GM12878 (cell line): ENCODE results near the gene CCDC141. TPM values are rescaled to one million over a fixed set of nuclear protein-coding genes. Genes with fewer than 3 reads are reported as not detected.

Experiments used
- ATAC-seq: fragments of 200-7000 bp; cut with Tn5 transposase; 3 replicates; pipeline ENCODE4 v1.9.1; 2020; ENCODE audit warnings: mild to moderate bottlenecking, moderate library complexity
- BruUV-seq: library from RNA; stranded (reverse); fragments of 400-500 nt; replicated peaks from 2 replicates; lab custom pipeline; 2021; lab: Mats Ljungman, UMichigan
- CTCF ChIA-PET: fragments of 300-600 bp; sonication (Branson Sonifier 250); formaldehyde crosslinking; extraction: SDS; loops from one replicate; lab custom pipeline; 2021; ENCODE audit warnings: inconsistent platforms; lab: Yijun Ruan, JAX
- POLR2A ChIA-PET: fragments of 350-600 bp; formaldehyde crosslinking; extraction: SDS; loops from one replicate; lab custom pipeline; 2021; ENCODE audit warnings: inconsistent platforms; lab: Charles Lee
- RAD21 ChIA-PET: fragments of 300-600 bp; sonication (Branson Sonifier 250); formaldehyde crosslinking; loops from one replicate; lab custom pipeline; 2023; ENCODE audit warnings: antibody characterized with exemption; ENCODE audit not compliant: unreplicated experiment; lab: Charles Lee
- SMC1A ChIA-PET: fragments of 300-600 bp; sonication (Branson Sonifier 250); formaldehyde crosslinking; loops from one replicate; lab custom pipeline; 2023; ENCODE audit not compliant: unreplicated experiment, uncharacterized antibody; lab: Charles Lee
- DNase-seq: peaks from one replicate; pipeline ENCODE4 v3.0.0-alpha.2; 2011; ENCODE audit warnings: low read depth, low spot score
- FAIRE-seq: peaks from 3 replicates; lab custom pipeline; 2011; peaks lifted over from hg19 to GRCh38; lab: Jason Lieb, UNC
- H2AFZ ChIP-seq: 2 replicates; pipeline ENCODE4 v1.6.0; 2011; ENCODE audit warnings: low read depth, low read length, control low read depth; ENCODE audit not compliant: control insufficient read depth
- H3K27ac ChIP-seq: 2 replicates; pipeline ENCODE4 v1.5.1; 2011; ENCODE audit warnings: control low read depth; ENCODE audit not compliant: control insufficient read depth, insufficient read depth
- H3K27me3 ChIP-seq, 2 experiments: replicated peaks in 1 of 2; 2 replicates each; pipeline versions ENCODE4 v1.6.0 to v1.6.1; 2011; ENCODE audit warnings: low read length in 1 of 2; ENCODE audit not compliant: control insufficient read depth in 2 of 2, insufficient read depth in 2 of 2
- H3K36me3 ChIP-seq, 2 experiments: 2 replicates each; pipeline ENCODE4 v1.5.1; 2011; ENCODE audit warnings: low read length in 1 of 2; ENCODE audit not compliant: control insufficient read depth in 2 of 2, insufficient read depth in 2 of 2
- H3K4me1 ChIP-seq: 2 replicates; pipeline ENCODE4 v1.6.1; 2011; ENCODE audit warnings: mild to moderate bottlenecking, low read length, moderate library complexity, mixed read lengths; ENCODE audit not compliant: control insufficient read depth, insufficient read depth
- H3K4me2 ChIP-seq: 2 replicates; pipeline ENCODE4 v1.6.0; 2011; ENCODE audit warnings: control low read depth; ENCODE audit not compliant: control insufficient read depth, insufficient read depth
- H3K4me3 ChIP-seq: fragments of 200-600 bp; sonication (generic); 2 replicates; pipeline ENCODE4 v1.5.1; 2016
- H3K79me2 ChIP-seq: 2 replicates; pipeline ENCODE4 v1.6.0; 2011; ENCODE audit warnings: low read length; ENCODE audit not compliant: control insufficient read depth, insufficient read depth
- H3K9ac ChIP-seq: 2 replicates; pipeline ENCODE4 v1.8.0; 2011; ENCODE audit warnings: low read length, control low read depth, mixed read lengths; ENCODE audit not compliant: control insufficient read depth, insufficient read depth
- H3K9me3 ChIP-seq: replicated peaks from 3 replicates; pipeline ENCODE4 v1.5.1; 2011; ENCODE audit warnings: mild to moderate bottlenecking, low read length; ENCODE audit not compliant: control insufficient read depth, insufficient read depth
- H4K20me1 ChIP-seq: 2 replicates; pipeline ENCODE4 v1.6.0; 2011; ENCODE audit not compliant: control insufficient read depth, insufficient read depth
- EGR1 ChIP-seq, 2 experiments: IDR thresholded peaks; 1 replicate in 1 of 2; 2 replicates in 1 of 2; pipeline ENCODE4 v1.6.1; 2011 to 2012; ENCODE audit warnings: low read depth in 2 of 2, low read length in 2 of 2, borderline replicate concordance in 1 of 2, mild to moderate bottlenecking in 1 of 2, moderate library complexity in 1 of 2
- GATAD2B ChIP-seq: fragments of 450-650 bp; conservative IDR thresholded peaks from 2 replicates; pipeline ENCODE4 v1.6.1; 2017; ENCODE audit warnings: low read depth, mild to moderate bottlenecking, moderate library complexity
- NFYA ChIP-seq: IDR thresholded peaks from 2 replicates; pipeline ENCODE4 v1.6.1; 2011; ENCODE audit warnings: low read depth, mild to moderate bottlenecking, low read length, improper control_type of control experiment, borderline replicate concordance
- NR2F1 ChIP-seq: fragments of 450-650 bp; conservative IDR thresholded peaks from 2 replicates; pipeline ENCODE4 v1.6.1; 2017; ENCODE audit warnings: mild to moderate bottlenecking
- SPI1 ChIP-seq: IDR thresholded peaks from 2 replicates; pipeline ENCODE4 v1.6.1; 2011; ENCODE audit warnings: low read depth, mild to moderate bottlenecking, low read length, moderate library complexity, borderline replicate concordance; ENCODE audit not compliant: insufficient read depth
- SREBF1 ChIP-seq: IDR thresholded peaks from 2 replicates; pipeline ENCODE4 v1.6.1; 2012; ENCODE audit warnings: mild to moderate bottlenecking, low read length
- TBL1XR1 ChIP-seq: IDR thresholded peaks from 2 replicates; pipeline ENCODE4 v1.6.1; 2012; ENCODE audit warnings: low read depth, low read length, improper control_type of control experiment
- ZNF207 ChIP-seq: fragments of 450-650 bp; IDR thresholded peaks from 2 replicates; pipeline ENCODE4 v1.6.1; 2014; ENCODE audit warnings: antibody characterized with exemption, mild to moderate bottlenecking, borderline replicate concordance
- ZNF24 ChIP-seq: fragments of 450-650 bp; IDR thresholded peaks from 2 replicates; pipeline ENCODE4 v1.6.1; 2017; ENCODE audit warnings: antibody characterized with exemption, mild to moderate bottlenecking
- WGBS: methylation state at CpG from one replicate; pipeline ENCODE4 v1.1.6; 2016; ENCODE audit warnings: low lambda C conversion rate; ENCODE audit not compliant: insufficient replicate concordance, insufficient coverage; ENCODE audit errors: missing lambda C conversion rate; 5-methylcytosine and 5-hydroxymethylcytosine counted together
- in situ Hi-C: fragments of 300-500 bp; cut with MboI; formaldehyde crosslinking; loops from 9 replicates; pipeline ENCODE4 v1.14.3; 2018; ENCODE audit warnings: mixed read lengths
- intact Hi-C: fragments of 100-400 bp; cut with micrococcal nuclease; formaldehyde crosslinking; loops from one replicate; pipeline ENCODE4 v1.14.2; 2022; ENCODE audit not compliant: unreplicated experiment
- polyA plus RNA-seq, 11 experiments: library from polyadenylated mRNA; depleted of rRNA in 4 of 11; unstranded in 6 of 11; stranded (reverse) in 5 of 11; fragments of >200 nt; fragmentation: Nextera tagmentation in 4 of 11; fragmentation: Illumina TruSeq in 1 of 11; extraction: Ambion mirVana in 4 of 11; extraction: Trizol in 1 of 11; gene quantifications; 1 replicate in 1 of 11; 2 replicates in 10 of 11; pipeline versions ENCODE4 v1.2.1 to v1.2.3, GENCODE V29; 2011 to 2016; ENCODE audit warnings: inconsistent platforms in 2 of 11, missing spikeins in 2 of 11, low read depth in 1 of 11
- total RNA-seq, 4 experiments: library from RNA; depleted of rRNA in 3 of 4; stranded (reverse); fragments of >200 nt in 3 of 4; fragmentation: Illumina TruSeq in 1 of 4; extraction: Trizol in 1 of 4; gene quantifications; 2 replicates each; pipeline versions ENCODE4 v1.2.1 to v1.2.3, GENCODE V29; 2013 to 2021
- TF ChIP-seq, protein P1 (sequence below): IDR thresholded peaks from 2 replicates; pipeline ENCODE4 v1.6.1; 2012; ENCODE audit warnings: low read depth, low read length, improper control_type of control experiment
- TF ChIP-seq, protein P2 (sequence below): fragments of 450-650 bp; IDR thresholded peaks from 2 replicates; pipeline ENCODE4 v1.6.1; 2017; ENCODE audit warnings: mild to moderate bottlenecking, moderate library complexity

The CCDC141 gene
- total and polyA plus RNA-seq, 10 of the 15 experiments (the other 5 are each of a cell fraction or from before 2014, with no cell fraction given), result 0.84 to 12.5 (median 3.6) TPM

DNA sequence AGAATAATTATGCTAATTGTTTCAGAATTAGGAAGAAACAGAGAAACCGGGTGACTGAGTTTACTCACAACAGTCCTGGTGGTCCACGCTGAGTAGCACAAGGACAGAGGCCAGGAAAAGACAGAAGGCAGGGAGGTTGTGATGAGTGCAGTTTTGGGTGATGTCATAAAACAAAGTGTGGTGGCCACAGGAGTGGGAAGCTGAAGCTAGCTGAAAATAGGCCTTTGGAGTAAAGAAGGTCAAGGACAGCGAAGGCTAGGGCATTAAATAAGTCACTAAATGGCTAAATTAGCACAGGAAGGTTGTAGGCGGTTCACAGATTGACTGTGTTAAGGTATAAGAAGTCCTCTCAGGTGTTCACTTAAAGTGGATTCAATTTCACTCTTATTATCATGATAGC lies 121.9 kb downstream of the CCDC141 start (continued):
- peak in 1 of 2 experiments; percentile 24; a peak in 1 of 3 replicates for TF ChIP-seq EGR1 (IDR thresholded peaks at IDR 0.05; ENCODE audit: borderline replicate concordance in 1 of 2, low read depth in 2 of 2, low read length in 2 of 2)

DNA sequence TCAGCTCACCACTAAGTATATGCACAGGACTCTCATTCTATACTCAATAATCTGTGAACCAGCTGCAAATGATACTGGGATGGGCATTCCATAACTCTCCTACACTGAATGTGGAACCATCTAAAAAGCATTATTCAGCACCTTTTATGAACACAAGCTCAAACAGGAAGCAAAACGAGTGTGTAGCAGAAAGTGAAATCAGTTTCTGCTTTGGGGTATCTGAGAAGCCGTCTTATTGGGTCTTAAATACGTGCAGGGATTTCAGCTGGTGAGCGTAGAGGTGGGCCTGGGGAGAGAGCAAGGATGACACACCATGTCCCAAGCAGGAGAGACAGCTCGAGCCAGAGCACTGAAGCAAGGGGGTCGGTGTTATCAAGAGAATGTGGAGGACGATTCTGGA lies 122.8 kb downstream of the CCDC141 start:
- 2% methylated on average over 7 of the region's 7 CpGs for WGBS
- H3K9ac ChIP-seq, result peak overlapping the region; percentile 34
- SMC1A ChIA-PET, result interaction anchor here (0.7 to 6.2 kb wide), 28 partner anchors 9 to 335 kb away, joined by 3 to 65 read pairs (median 3); partner anchors contain the start of gene CCDC141
- H3K4me3 ChIP-seq, result peak overlapping the region; percentile 64
- no peaks in the 10 kb centered on the region for H4K20me1 ChIP-seq
- POLR2A ChIA-PET, result interaction anchor here (0.8 to 1.4 kb wide), 7 partner anchors 12 to 179 kb away, joined by 3 to 7 read pairs (median 4); no protein-coding TSS in a partner anchor
- H3K4me1 ChIP-seq, result peaks cover 14% of the 10 kb centered on the region
- peak; percentile 74 for FAIRE-seq
- no peaks in the 10 kb centered on the region for H3K9me3 ChIP-seq
- H3K27me3 ChIP-seq, result no peaks in the 10 kb centered on the region
- no peak for DNase-seq
- peak overlapping the region; percentile 93 for H3K4me2 ChIP-seq
- H3K27ac ChIP-seq, result peak overlapping the region; percentile 48; the same call in 1 of the 2 replicates
- CTCF ChIA-PET, result interaction anchor here (0.6 to 5.1 kb wide), 17 partner anchors 10 to 206 kb away, joined by 3 to 38 read pairs (median 5); no protein-coding TSS in a partner anchor
- no peaks in the 10 kb centered on the region for H3K36me3 ChIP-seq
- intact Hi-C loops, result no loop called here
- no peak for TF ChIP-seq TBL1XR1
- TF ChIP-seq, protein P1, sequence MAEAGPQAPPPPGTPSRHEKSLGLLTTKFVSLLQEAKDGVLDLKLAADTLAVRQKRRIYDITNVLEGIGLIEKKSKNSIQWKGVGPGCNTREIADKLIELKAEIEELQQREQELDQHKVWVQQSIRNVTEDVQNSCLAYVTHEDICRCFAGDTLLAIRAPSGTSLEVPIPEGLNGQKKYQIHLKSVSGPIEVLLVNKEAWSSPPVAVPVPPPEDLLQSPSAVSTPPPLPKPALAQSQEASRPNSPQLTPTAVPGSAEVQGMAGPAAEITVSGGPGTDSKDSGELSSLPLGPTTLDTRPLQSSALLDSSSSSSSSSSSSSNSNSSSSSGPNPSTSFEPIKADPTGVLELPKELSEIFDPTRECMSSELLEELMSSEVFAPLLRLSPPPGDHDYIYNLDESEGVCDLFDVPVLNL, result no peak
- no peak for TF ChIP-seq NFYA
- TF ChIP-seq SPI1, result no peak
- no peak for TF ChIP-seq ZNF207
- TF ChIP-seq NR2F1, result no peak
- TF ChIP-seq GATAD2B, result no peak
- TF ChIP-seq, protein P2, sequence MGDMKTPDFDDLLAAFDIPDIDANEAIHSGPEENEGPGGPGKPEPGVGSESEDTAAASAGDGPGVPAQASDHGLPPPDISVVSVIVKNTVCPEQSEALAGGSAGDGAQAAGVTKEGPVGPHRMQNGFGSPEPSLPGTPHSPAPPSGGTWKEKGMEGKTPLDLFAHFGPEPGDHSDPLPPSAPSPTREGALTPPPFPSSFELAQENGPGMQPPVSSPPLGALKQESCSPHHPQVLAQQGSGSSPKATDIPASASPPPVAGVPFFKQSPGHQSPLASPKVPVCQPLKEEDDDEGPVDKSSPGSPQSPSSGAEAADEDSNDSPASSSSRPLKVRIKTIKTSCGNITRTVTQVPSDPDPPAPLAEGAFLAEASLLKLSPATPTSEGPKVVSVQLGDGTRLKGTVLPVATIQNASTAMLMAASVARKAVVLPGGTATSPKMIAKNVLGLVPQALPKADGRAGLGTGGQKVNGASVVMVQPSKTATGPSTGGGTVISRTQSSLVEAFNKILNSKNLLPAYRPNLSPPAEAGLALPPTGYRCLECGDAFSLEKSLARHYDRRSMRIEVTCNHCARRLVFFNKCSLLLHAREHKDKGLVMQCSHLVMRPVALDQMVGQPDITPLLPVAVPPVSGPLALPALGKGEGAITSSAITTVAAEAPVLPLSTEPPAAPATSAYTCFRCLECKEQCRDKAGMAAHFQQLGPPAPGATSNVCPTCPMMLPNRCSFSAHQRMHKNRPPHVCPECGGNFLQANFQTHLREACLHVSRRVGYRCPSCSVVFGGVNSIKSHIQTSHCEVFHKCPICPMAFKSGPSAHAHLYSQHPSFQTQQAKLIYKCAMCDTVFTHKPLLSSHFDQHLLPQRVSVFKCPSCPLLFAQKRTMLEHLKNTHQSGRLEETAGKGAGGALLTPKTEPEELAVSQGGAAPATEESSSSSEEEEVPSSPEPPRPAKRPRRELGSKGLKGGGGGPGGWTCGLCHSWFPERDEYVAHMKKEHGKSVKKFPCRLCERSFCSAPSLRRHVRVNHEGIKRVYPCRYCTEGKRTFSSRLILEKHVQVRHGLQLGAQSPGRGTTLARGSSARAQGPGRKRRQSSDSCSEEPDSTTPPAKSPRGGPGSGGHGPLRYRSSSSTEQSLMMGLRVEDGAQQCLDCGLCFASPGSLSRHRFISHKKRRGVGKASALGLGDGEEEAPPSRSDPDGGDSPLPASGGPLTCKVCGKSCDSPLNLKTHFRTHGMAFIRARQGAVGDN, result no peak
- no peak for TF ChIP-seq ZNF24
- no peak for TF ChIP-seq SREBF1
- in situ Hi-C loops, result no loop called here
- BruUV-seq, result no TSS peak
- RAD21 ChIA-PET, result interaction anchor here (0.7 to 5.5 kb wide), 15 partner anchors 10 to 206 kb away, joined by 3 to 32 read pairs (median 4); no protein-coding TSS in a partner anchor
- ATAC-seq, result peak; percentile 75
- peak overlapping the region; percentile 78 for H2AFZ ChIP-seq
- no peaks in the 10 kb centered on the region for H3K79me2 ChIP-seq
